Ascending aorta (tissue), 2 donors: Measurements from ENCODE around the gene DDX52. TPM values are rescaled to one million over a fixed set of nuclear protein-coding genes. Genes with fewer than 3 reads are reported as not detected.

Experiments
- DNase-seq, 2 donors: peaks; one replicate each; pipeline ENCODE4 v3.0.0-alpha.2; 2019; ENCODE audit warnings: low spot score in 2 of 2
- H3K27ac ChIP-seq, 2 donors: fragments of 200-600 bp; sonication (generic); one replicate each; pipeline ENCODE4 v1.5.1; 2016 to 2017; ENCODE audit warnings: mild to moderate bottlenecking in 1 of 2
- H3K27me3 ChIP-seq: fragments of 200-600 bp; sonication (generic); one replicate; pipeline ENCODE4 v1.5.1; 2017
- H3K36me3 ChIP-seq, 2 donors: fragments of 200-600 bp; sonication (generic); one replicate each; pipeline ENCODE4 v1.5.1; 2016
- H3K4me1 ChIP-seq, 2 donors: fragments of 200-600 bp; sonication (generic); one replicate each; pipeline ENCODE4 v1.5.1; 2016 to 2017; ENCODE audit warnings: mild to moderate bottlenecking in 1 of 2
- H3K4me3 ChIP-seq, 2 donors: fragments of 200-600 bp; sonication (generic); one replicate each; pipeline ENCODE4 v1.5.1; 2016 to 2017; ENCODE audit warnings: mild to moderate bottlenecking in 1 of 2
- H3K9me3 ChIP-seq, 2 donors: fragments of 200-600 bp; sonication (generic); one replicate each; pipeline ENCODE4 v1.5.1; 2016
- intact Hi-C: fragments of 100-400 bp; cut with DNase I; formaldehyde crosslinking; loops from one replicate; pipeline ENCODE4 v1.15.1; 2023
- total RNA-seq: library from RNA; depleted of rRNA; stranded (reverse); fragments of >200 nt; gene quantifications from one replicate; pipeline ENCODE4 v1.1.0, GENCODE V29; 2016
- TF ChIP-seq, protein P1 (sequence below), 3 experiments: fragments of 200-600 bp in 2 of 3; fragments of 450-650 bp in 1 of 3; sonication (generic) in 2 of 3; IDR thresholded peaks; one replicate each; pipeline ENCODE4 v1.5.1; 2016 to 2019; ENCODE audit warnings: antibody characterized with exemption in 3 of 3, mild to moderate bottlenecking in 1 of 3, moderate library complexity in 1 of 3

DDX52 gene
- total RNA-seq, 1 donor from 2014 or later = 12.6 TPM

- Histone ChIP-seq H3K4me1 (no peaks in the 10 kb centered on the region), H3K9me3 (no peaks in the 10 kb centered on the region), H3K27me3 (no peaks in the 10 kb centered on the region), H3K27ac (no peak overlapping the region), H3K4me3 (no peak overlapping the region), H3K36me3 (no peaks in the 10 kb centered on the region)
- TF ChIP-seq, protein P1, sequence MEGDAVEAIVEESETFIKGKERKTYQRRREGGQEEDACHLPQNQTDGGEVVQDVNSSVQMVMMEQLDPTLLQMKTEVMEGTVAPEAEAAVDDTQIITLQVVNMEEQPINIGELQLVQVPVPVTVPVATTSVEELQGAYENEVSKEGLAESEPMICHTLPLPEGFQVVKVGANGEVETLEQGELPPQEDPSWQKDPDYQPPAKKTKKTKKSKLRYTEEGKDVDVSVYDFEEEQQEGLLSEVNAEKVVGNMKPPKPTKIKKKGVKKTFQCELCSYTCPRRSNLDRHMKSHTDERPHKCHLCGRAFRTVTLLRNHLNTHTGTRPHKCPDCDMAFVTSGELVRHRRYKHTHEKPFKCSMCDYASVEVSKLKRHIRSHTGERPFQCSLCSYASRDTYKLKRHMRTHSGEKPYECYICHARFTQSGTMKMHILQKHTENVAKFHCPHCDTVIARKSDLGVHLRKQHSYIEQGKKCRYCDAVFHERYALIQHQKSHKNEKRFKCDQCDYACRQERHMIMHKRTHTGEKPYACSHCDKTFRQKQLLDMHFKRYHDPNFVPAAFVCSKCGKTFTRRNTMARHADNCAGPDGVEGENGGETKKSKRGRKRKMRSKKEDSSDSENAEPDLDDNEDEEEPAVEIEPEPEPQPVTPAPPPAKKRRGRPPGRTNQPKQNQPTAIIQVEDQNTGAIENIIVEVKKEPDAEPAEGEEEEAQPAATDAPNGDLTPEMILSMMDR (IDR thresholded peaks at IDR 0.05) = no peak
- DNase-seq = no peak
- intact Hi-C loops = no loop called here
Measured at GRCh38 chr17:37672548-37673078, 29.4 kb upstream of the DDX52 start.

GRCh38 chr17:37671824-37672547 lies 28.7 kb upstream of the DDX52 start:
- H3K4me1 ChIP-seq = no peaks in the 10 kb centered on the region
- no peak overlapping the region for H3K27ac ChIP-seq
- intact Hi-C loops = no loop called here
- no peak overlapping the region for H3K4me3 ChIP-seq
- no peaks in the 10 kb centered on the region for H3K9me3 ChIP-seq
- H3K36me3 ChIP-seq = no peaks in the 10 kb centered on the region
- TF ChIP-seq, protein P1 (IDR thresholded peaks at IDR 0.05) = no peak
- no peak for DNase-seq
- no peaks in the 10 kb centered on the region for H3K27me3 ChIP-seq

DNA sequence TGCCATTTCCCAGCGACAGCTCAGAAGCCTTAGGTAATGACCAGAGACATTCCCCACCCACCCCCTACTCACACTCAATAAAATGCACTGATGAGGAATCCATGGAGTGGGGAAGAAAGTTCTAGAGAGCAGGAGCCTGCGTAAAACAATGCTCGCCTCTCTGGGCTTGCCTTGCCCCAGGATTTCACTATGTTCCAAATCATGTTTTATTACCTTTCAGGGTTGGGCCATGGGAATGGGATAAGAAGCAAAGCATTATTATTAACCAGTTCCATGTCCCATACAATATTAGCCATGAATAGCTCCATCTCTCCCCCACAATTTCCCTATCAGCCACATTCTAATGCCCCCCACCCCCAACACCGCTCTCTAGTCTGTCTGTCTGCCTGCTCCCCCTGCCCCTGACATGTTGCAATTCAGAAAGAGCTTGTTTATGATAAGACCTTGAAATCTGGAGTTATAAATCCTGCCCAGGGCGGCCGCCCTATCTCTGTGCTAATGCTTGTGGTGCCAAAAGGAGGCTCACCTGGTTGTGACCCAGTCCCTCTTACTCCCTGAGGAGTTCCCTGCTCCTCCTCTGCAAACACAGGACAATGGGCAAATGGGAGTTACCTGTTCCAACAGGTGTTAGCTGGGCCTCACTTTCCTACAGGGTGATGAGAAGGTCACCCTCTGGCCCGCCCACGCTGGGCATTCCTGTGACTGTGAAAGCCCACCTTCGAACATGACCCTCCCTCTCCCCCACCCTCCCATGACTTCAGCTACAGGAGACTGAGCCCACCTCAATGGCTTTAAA lies 28.0 kb upstream of the DDX52 start:
- Histone ChIP-seq H3K4me3 (no peak overlapping the region), H3K36me3 (no peaks in the 10 kb centered on the region)
- intact Hi-C loops = no loop called here

GRCh38 chr17:37667039-37667438 lies 23.8 kb upstream of the DDX52 start:
- Histone ChIP-seq H3K27me3 (no peaks in the 10 kb centered on the region), H3K36me3 (no peaks in the 10 kb centered on the region), H3K9me3 (no peaks in the 10 kb centered on the region), H3K4me1 (no peaks in the 10 kb centered on the region), H3K4me3 (no peak overlapping the region), H3K27ac (no peak overlapping the region)
- intact Hi-C loops = no loop called here
- DNase-seq = no peak
- TF ChIP-seq, protein P1 (IDR thresholded peaks at IDR 0.05) = no peak

More for the DNA sequence above, 28.0 kb upstream of the DDX52 start:
- DNase-seq = no peak
- Histone ChIP-seq H3K9me3 (no peaks in the 10 kb centered on the region), H3K27me3 (no peaks in the 10 kb centered on the region), H3K4me1 (no peaks in the 10 kb centered on the region), H3K27ac (no peak overlapping the region)
- TF ChIP-seq, protein P1 (IDR thresholded peaks at IDR 0.05) = no peak

DNA sequence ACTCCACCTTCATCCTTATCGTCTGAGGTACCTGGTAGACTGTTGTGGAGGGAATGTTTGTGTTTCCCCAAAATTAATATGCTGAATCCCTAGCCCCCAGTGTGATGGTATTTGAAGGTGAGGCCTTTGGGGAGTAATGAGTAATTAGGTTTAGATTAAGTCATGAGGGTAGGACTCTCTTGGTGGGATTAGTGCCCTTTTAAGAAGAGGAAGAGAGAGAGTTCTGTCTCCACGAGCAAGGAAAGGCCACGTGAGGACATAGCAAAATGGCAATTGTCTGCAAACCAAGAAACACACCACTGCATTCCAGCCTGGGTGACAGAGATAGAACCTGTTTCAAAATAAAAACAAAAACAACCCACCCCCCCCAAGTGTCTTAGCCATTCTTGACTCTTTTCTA lies 21.0 kb upstream of the DDX52 start:
- intact Hi-C loops = no loop called here
- H3K9me3 ChIP-seq = no peaks in the 10 kb centered on the region
- H3K4me1 ChIP-seq = no peaks in the 10 kb centered on the region
- H3K27ac ChIP-seq = no peak overlapping the region
- H3K27me3 ChIP-seq = no peaks in the 10 kb centered on the region
- H3K36me3 ChIP-seq = no peaks in the 10 kb centered on the region
- H3K4me3 ChIP-seq = no peak overlapping the region
- no peak for DNase-seq
- TF ChIP-seq, protein P1 (IDR thresholded peaks at IDR 0.05) = no peak
